Activated CD8-positive, alpha-beta memory T cell treated with anti-CD3 and anti-CD28 coated beads for 36 hours (primary cell): ENCODE results near the gene OR51G2. TPM values are rescaled to one million over a fixed set of nuclear protein-coding genes. Genes with fewer than 3 reads are reported as not detected.
"Not testable (repeated sequence)": the region's sequence is repeated elsewhere in the genome, so short reads cannot be mapped to it uniquely, and the experiment has no call there.

ENCODE experiments used
- CTCF ChIA-PET: fragments of 350-600 bp; sonication (Branson Sonifier 250); formaldehyde crosslinking; loops from one replicate; lab custom pipeline; 2021; ENCODE audit warnings: antibody characterized with exemption; lab: Charles Lee
- POLR2A ChIA-PET: fragments of 350-600 bp; sonication (Branson Sonifier 250); formaldehyde crosslinking; loops from one replicate; lab custom pipeline; 2021; ENCODE audit warnings: antibody characterized with exemption; lab: Charles Lee
- total RNA-seq, 2 experiments: library from RNA; stranded (reverse); gene quantifications; one replicate each; pipeline ENCODE4 v1.2.3, GENCODE V29; 2021

The OR51G2 gene
- total RNA-seq = not detected

- POLR2A ChIA-PET = interaction anchor here (0.6 kb wide), 1 partner anchor 263 kb away, joined by 6 read pairs; no protein-coding TSS in a partner anchor
- CTCF ChIA-PET = no interaction called here
These were observed at the start of gene OR51G2 for GRCh38 chr11:4919250-4919649. Gene OR51G2 (minus strand): TSS chr11:4919350. CDS start chr11:4915663, 3,687 bp downstream.

- CTCF ChIA-PET = no interaction called here
- POLR2A ChIA-PET = no interaction called here
These were observed 43.7 kb upstream of the OR51G2 start for GRCh38 chr11:4962816-4963215.

GRCh38 chr11:4960877-4961276 is 41.7 kb upstream of the OR51G2 start:
- ChIA-PET CTCF (no interaction called here), POLR2A (no interaction called here)

- ChIA-PET CTCF (no interaction called here), POLR2A (no interaction called here)
These were observed 38.2 kb upstream of the OR51G2 start for GRCh38 chr11:4957396-4957795.

- POLR2A ChIA-PET = not testable (repeated sequence)
These were observed 36.5 kb upstream of the OR51G2 start, which contains the start of gene OR51A2 for GRCh38 chr11:4955613-4956012. Gene OR51A2 (minus strand): TSS chr11:4955713. CDS start chr11:4955713, 0 bp downstream.

GRCh38 chr11:4947505-4947904 is 28.4 kb upstream of the OR51G2 start, which contains the start of gene OR51A4:
Gene OR51A4 (minus strand): TSS chr11:4947605. CDS start chr11:4947100, 505 bp downstream.
- ChIA-PET POLR2A (no interaction called here), CTCF (no interaction called here)

More at GRCh38 chr11:4955613-4956012, 36.5 kb upstream of the OR51G2 start, which contains the start of gene OR51A2:
- CTCF ChIA-PET = not testable (repeated sequence)

- POLR2A ChIA-PET = no interaction called here
- CTCF ChIA-PET = no interaction called here
These were observed 17.6 kb upstream of the OR51G2 start for GRCh38 chr11:4936745-4937144.

- ChIA-PET POLR2A (no interaction called here), CTCF (no interaction called here)
These were observed 13.6 kb upstream of the OR51G2 start for GRCh38 chr11:4932751-4933150.

- CTCF ChIA-PET = no interaction called here
- POLR2A ChIA-PET = no interaction called here
These were observed 7.5 kb upstream of the OR51G2 start for GRCh38 chr11:4926608-4927007.

GRCh38 chr11:4924239-4924638 is 5.1 kb upstream of the OR51G2 start, which contains the start of gene OR51G1:
Gene OR51G1 (minus strand): TSS chr11:4924339. CDS start chr11:4924339, 0 bp downstream.
- POLR2A ChIA-PET = no interaction called here
- CTCF ChIA-PET = no interaction called here

- POLR2A ChIA-PET = no interaction called here
- CTCF ChIA-PET = no interaction called here
These were observed 3.2 kb upstream of the OR51G2 start for GRCh38 chr11:4922304-4922703.

- CTCF ChIA-PET = no interaction called here
These were observed 2.6 kb upstream of the OR51G2 start for GRCh38 chr11:4921796-4922195.

GRCh38 chr11:4916581-4916980 is 2.6 kb downstream of the OR51G2 start:
- CTCF ChIA-PET = no interaction called here
- POLR2A ChIA-PET = no interaction called here

More at GRCh38 chr11:4921796-4922195, 2.6 kb upstream of the OR51G2 start:
- POLR2A ChIA-PET = no interaction called here

GRCh38 chr11:4903484-4903883 is 15.7 kb downstream of the OR51G2 start, which contains the start of gene OR51A7:
Gene OR51A7 (plus strand): TSS chr11:4903783. CDS start chr11:4907370, 3,587 bp downstream.
- CTCF ChIA-PET = no interaction called here
- POLR2A ChIA-PET = no interaction called here

GRCh38 chr11:4891996-4892640 is 27.0 kb downstream of the OR51G2 start:
- CTCF ChIA-PET = no interaction called here
- POLR2A ChIA-PET = no interaction called here

- POLR2A ChIA-PET = no interaction called here
- CTCF ChIA-PET = no interaction called here
These were observed 28.9 kb downstream of the OR51G2 start for GRCh38 chr11:4890279-4890678.

- POLR2A ChIA-PET = no interaction called here
- CTCF ChIA-PET = no interaction called here
These were observed 31.6 kb downstream of the OR51G2 start for GRCh38 chr11:4887591-4887990.

GRCh38 chr11:4886186-4886585 is 33.0 kb downstream of the OR51G2 start:
- ChIA-PET POLR2A (no interaction called here), CTCF (no interaction called here)

GRCh38 chr11:4884361-4884760 is 34.8 kb downstream of the OR51G2 start:
- POLR2A ChIA-PET = no interaction called here

GRCh38 chr11:4882543-4882942 is 36.6 kb downstream of the OR51G2 start:
- ChIA-PET POLR2A (no interaction called here), CTCF (no interaction called here)

More at GRCh38 chr11:4884361-4884760, 34.8 kb downstream of the OR51G2 start:
- CTCF ChIA-PET = no interaction called here

GRCh38 chr11:4881860-4882500 is 37.2 kb downstream of the OR51G2 start, which contains the start of gene OR51T1:
Gene OR51T1 (plus strand): TSS chr11:4881900. CDS start chr11:4881900, 0 bp downstream.
- POLR2A ChIA-PET = no interaction called here
- CTCF ChIA-PET = no interaction called here
